NT2/D1 (cell line): ENCODE measurements around the gene TFPI.

Experiments used
- DNase-seq: peaks from one replicate; pipeline ENCODE4 v3.0.0-alpha.2; 2011; ENCODE audit warnings: low read depth, low spot score
- H3K27me3 ChIP-seq: 2 replicates; pipeline ENCODE4 v1.6.0; 2011; ENCODE audit warnings: mild to moderate bottlenecking; ENCODE audit not compliant: insufficient read length, insufficient read depth
- H3K36me3 ChIP-seq: 2 replicates; pipeline ENCODE4 v1.6.1; 2011; ENCODE audit warnings: mild to moderate bottlenecking, low read length, mixed read lengths; ENCODE audit not compliant: insufficient read depth, insufficient read length
- H3K4me1 ChIP-seq: 2 replicates; pipeline ENCODE4 v1.5.1; 2011; ENCODE audit not compliant: insufficient read depth, insufficient read length
- H3K4me3 ChIP-seq: 2 replicates; pipeline ENCODE4 v1.5.1; 2011; ENCODE audit warnings: low read depth; ENCODE audit not compliant: insufficient read length
- H3K9ac ChIP-seq: 2 replicates; pipeline ENCODE4 v1.6.0; 2011; ENCODE audit warnings: low read depth; ENCODE audit not compliant: insufficient read length
- H3K9me3 ChIP-seq: 2 replicates; pipeline ENCODE4 v1.5.1; 2011; ENCODE audit warnings: mild to moderate bottlenecking, low read length; ENCODE audit not compliant: insufficient read depth
- SUZ12 ChIP-seq: IDR thresholded peaks from 2 replicates; pipeline ENCODE4 v1.6.1; 2011; ENCODE audit not compliant: insufficient read length, insufficient read depth; ENCODE audit errors: extremely low read depth
- YY1 ChIP-seq: IDR thresholded peaks from 2 replicates; pipeline ENCODE4 v1.6.1; 2011; ENCODE audit not compliant: insufficient read length, insufficient read depth
- ZNF274 ChIP-seq: IDR thresholded peaks from 2 replicates; pipeline ENCODE4 v1.6.1; 2011; ENCODE audit warnings: mild to moderate bottlenecking, low read depth, low read length

Gene TFPI

GRCh38 chr2:187477051-187477450 is 77.2 kb downstream of the TFPI start:
- H3K9me3 ChIP-seq, result no peaks in the 10 kb centered on the region
- H3K4me3 ChIP-seq, result no peak overlapping the region
- H3K9ac ChIP-seq, result no peak overlapping the region
- no peak for DNase-seq
- no peaks in the 10 kb centered on the region for H3K36me3 ChIP-seq
- H3K4me1 ChIP-seq, result no peaks in the 10 kb centered on the region
- H3K27me3 ChIP-seq, result no peaks in the 10 kb centered on the region
- TF ChIP-seq SUZ12 (no peak), ZNF274 (no peak), YY1 (no peak)

GRCh38 chr2:187475499-187476248 is 78.6 kb downstream of the TFPI start:
- Histone ChIP-seq H3K4me1 (no peaks in the 10 kb centered on the region), H3K36me3 (no peaks in the 10 kb centered on the region), H3K27me3 (no peaks in the 10 kb centered on the region), H3K9ac (no peak overlapping the region), H3K4me3 (no peak overlapping the region), H3K9me3 (no peaks in the 10 kb centered on the region)
- no peak for TF ChIP-seq YY1
- TF ChIP-seq SUZ12, result no peak
- no peak for TF ChIP-seq ZNF274
- DNase-seq, result no peak

GRCh38 chr2:187470698-187471097 is 83.5 kb downstream of the TFPI start:
- Histone ChIP-seq H3K9ac (no peak overlapping the region), H3K4me1 (no peaks in the 10 kb centered on the region), H3K4me3 (no peak overlapping the region), H3K9me3 (no peaks in the 10 kb centered on the region), H3K27me3 (no peaks in the 10 kb centered on the region), H3K36me3 (no peaks in the 10 kb centered on the region)
- TF ChIP-seq ZNF274, result no peak
- no peak for DNase-seq

GRCh38 chr2:187469538-187469937 is 84.7 kb downstream of the TFPI start:
- TF ChIP-seq YY1, result no peak
- no peak for TF ChIP-seq SUZ12
- no peak for TF ChIP-seq ZNF274
- Histone ChIP-seq H3K9me3 (no peaks in the 10 kb centered on the region), H3K36me3 (no peaks in the 10 kb centered on the region), H3K4me3 (no peak overlapping the region), H3K4me1 (no peaks in the 10 kb centered on the region), H3K9ac (no peak overlapping the region), H3K27me3 (no peaks in the 10 kb centered on the region)
- DNase-seq, result no peak

GRCh38 chr2:187468262-187468661 is 86.0 kb downstream of the TFPI start:
- no peak for DNase-seq
- H3K9me3 ChIP-seq, result no peaks in the 10 kb centered on the region
- no peak for TF ChIP-seq ZNF274
- TF ChIP-seq SUZ12, result no peak
- TF ChIP-seq YY1, result no peak
- no peaks in the 10 kb centered on the region for H3K27me3 ChIP-seq
- H3K4me1 ChIP-seq, result no peaks in the 10 kb centered on the region
- H3K36me3 ChIP-seq, result no peaks in the 10 kb centered on the region
- H3K9ac ChIP-seq, result no peak overlapping the region
- no peak overlapping the region for H3K4me3 ChIP-seq

- H3K4me3 ChIP-seq, result no peak overlapping the region
- no peaks in the 10 kb centered on the region for H3K36me3 ChIP-seq
- no peaks in the 10 kb centered on the region; the same call in 1 of the 2 replicates for H3K9me3 ChIP-seq
- no peak for TF ChIP-seq YY1
- no peak for TF ChIP-seq ZNF274
- no peak for TF ChIP-seq SUZ12
- no peak overlapping the region for H3K9ac ChIP-seq
- H3K4me1 ChIP-seq, result no peaks in the 10 kb centered on the region
- no peaks in the 10 kb centered on the region for H3K27me3 ChIP-seq
- DNase-seq, result no peak
These were observed 88.0 kb downstream of the TFPI start for GRCh38 chr2:187466129-187466792.

- DNase-seq, result no peak
- H3K27me3 ChIP-seq, result no peaks in the 10 kb centered on the region
- TF ChIP-seq SUZ12 (no peak), YY1 (no peak), ZNF274 (no peak)
- H3K9ac ChIP-seq, result no peak overlapping the region
- no peaks in the 10 kb centered on the region; the same call in 1 of the 2 replicates for H3K9me3 ChIP-seq
- H3K4me1 ChIP-seq, result no peaks in the 10 kb centered on the region
- no peak overlapping the region for H3K4me3 ChIP-seq
- H3K36me3 ChIP-seq, result no peaks in the 10 kb centered on the region
These were observed 91.4 kb downstream of the TFPI start for GRCh38 chr2:187462839-187463238.
